ENCODE results near the gene ATP6AP1.

The ATP6AP1 gene

GRCh38 chrX:154478728-154479622 lies 50.5 kb downstream of the ATP6AP1 start, which contains the start of gene LAGE3:
TSS of gene LAGE3 (minus strand) at chrX:154479281. CDS start at chrX:154478915, 366 bp downstream.
- in situ Hi-C loops (cut with HindIII; ENCODE audit: low pct_ligation_motif_present, low sequenced_read_pairs): no loop called here
- no peaks in the 10 kb centered on the region for H3K36me3 ChIP-seq (replicated peaks)
- peak within 1 kb of the TSS; percentile 34 for H3K27ac ChIP-seq
- peak; percentile 79 for DNase-seq
- TF ChIP-seq, protein P1, sequence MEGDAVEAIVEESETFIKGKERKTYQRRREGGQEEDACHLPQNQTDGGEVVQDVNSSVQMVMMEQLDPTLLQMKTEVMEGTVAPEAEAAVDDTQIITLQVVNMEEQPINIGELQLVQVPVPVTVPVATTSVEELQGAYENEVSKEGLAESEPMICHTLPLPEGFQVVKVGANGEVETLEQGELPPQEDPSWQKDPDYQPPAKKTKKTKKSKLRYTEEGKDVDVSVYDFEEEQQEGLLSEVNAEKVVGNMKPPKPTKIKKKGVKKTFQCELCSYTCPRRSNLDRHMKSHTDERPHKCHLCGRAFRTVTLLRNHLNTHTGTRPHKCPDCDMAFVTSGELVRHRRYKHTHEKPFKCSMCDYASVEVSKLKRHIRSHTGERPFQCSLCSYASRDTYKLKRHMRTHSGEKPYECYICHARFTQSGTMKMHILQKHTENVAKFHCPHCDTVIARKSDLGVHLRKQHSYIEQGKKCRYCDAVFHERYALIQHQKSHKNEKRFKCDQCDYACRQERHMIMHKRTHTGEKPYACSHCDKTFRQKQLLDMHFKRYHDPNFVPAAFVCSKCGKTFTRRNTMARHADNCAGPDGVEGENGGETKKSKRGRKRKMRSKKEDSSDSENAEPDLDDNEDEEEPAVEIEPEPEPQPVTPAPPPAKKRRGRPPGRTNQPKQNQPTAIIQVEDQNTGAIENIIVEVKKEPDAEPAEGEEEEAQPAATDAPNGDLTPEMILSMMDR (IDR thresholded peaks at IDR 0.05; ENCODE audit: low read depth, low read length, missing control alignments): no peak
- peak within 1 kb of the TSS; percentile 51 for H3K4me3 ChIP-seq (ENCODE audit: low read depth, low read length)
- H3K27me3 ChIP-seq (replicated peaks): no peaks in the 10 kb centered on the region

GRCh38 chrX:154481195-154481594 lies 52.7 kb downstream of the ATP6AP1 start:
- no peaks in the 10 kb centered on the region for H3K36me3 ChIP-seq (replicated peaks)
- no peak for DNase-seq
- TF ChIP-seq, protein P1 (IDR thresholded peaks at IDR 0.05; ENCODE audit: low read depth, low read length, missing control alignments): no peak

GRCh38 chrX:154481911-154482601 lies 53.6 kb downstream of the ATP6AP1 start:
- in situ Hi-C loops (cut with HindIII; ENCODE audit: low pct_ligation_motif_present, low sequenced_read_pairs): no loop called here
- TF ChIP-seq, protein P1 (IDR thresholded peaks at IDR 0.05; ENCODE audit: low read depth, low read length, missing control alignments): no peak
- no peak for DNase-seq
- Histone ChIP-seq H3K27me3 (replicated peaks) (no peaks in the 10 kb centered on the region), H3K36me3 (replicated peaks) (no peaks in the 10 kb centered on the region), H3K27ac (no peak overlapping the region), H3K4me3 (ENCODE audit: low read depth, low read length) (no peak overlapping the region)

More at GRCh38 chrX:154481195-154481594, 52.7 kb downstream of the ATP6AP1 start:
- in situ Hi-C loops (cut with HindIII; ENCODE audit: low pct_ligation_motif_present, low sequenced_read_pairs): no loop called here
- H3K4me3 ChIP-seq (ENCODE audit: low read depth, low read length): no peak overlapping the region
- H3K27me3 ChIP-seq (replicated peaks): no peaks in the 10 kb centered on the region
- H3K27ac ChIP-seq: no peak overlapping the region

- Histone ChIP-seq H3K27ac (no peak overlapping the region), H3K4me3 (ENCODE audit: low read depth, low read length) (no peak overlapping the region), H3K27me3 (replicated peaks) (no peaks in the 10 kb centered on the region), H3K36me3 (replicated peaks) (no peaks in the 10 kb centered on the region)
- in situ Hi-C loops (cut with HindIII; ENCODE audit: low pct_ligation_motif_present, low sequenced_read_pairs): no loop called here
- DNase-seq: no peak
- TF ChIP-seq, protein P1 (IDR thresholded peaks at IDR 0.05; ENCODE audit: low read depth, low read length, missing control alignments): no peak
These were observed 54.3 kb downstream of the ATP6AP1 start for GRCh38 chrX:154482786-154483185.

DNA sequence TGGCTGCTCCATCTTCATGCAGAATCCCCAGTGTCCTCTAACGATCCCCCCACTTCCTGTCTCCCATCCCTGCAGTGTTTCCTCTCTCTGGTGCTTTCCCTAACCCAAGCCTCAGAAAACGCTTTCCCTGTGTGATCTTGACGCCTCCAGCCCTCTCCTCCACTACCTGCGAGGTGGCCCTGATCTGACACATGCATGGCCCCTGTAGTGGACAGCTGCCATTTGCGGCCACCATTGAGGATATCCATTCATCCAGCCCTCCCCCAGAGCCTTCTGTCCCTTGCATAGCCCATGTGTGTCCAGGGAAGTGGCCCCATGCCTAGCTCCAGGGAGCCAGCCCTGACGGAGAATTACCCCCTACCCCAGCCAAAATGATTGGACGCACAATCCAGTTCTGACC lies 54.8 kb downstream of the ATP6AP1 start:
- H3K27me3 ChIP-seq (replicated peaks): no peaks in the 10 kb centered on the region
- in situ Hi-C loops (cut with HindIII; ENCODE audit: low pct_ligation_motif_present, low sequenced_read_pairs): no loop called here
- H3K4me3 ChIP-seq (ENCODE audit: low read depth, low read length): no peak overlapping the region
- H3K36me3 ChIP-seq (replicated peaks): no peaks in the 10 kb centered on the region
- TF ChIP-seq, protein P1 (IDR thresholded peaks at IDR 0.05; ENCODE audit: low read depth, low read length, missing control alignments): no peak
- DNase-seq: no peak
- no peak overlapping the region for H3K27ac ChIP-seq

Measured in brain microvascular endothelial cell (primary cell).